ENCODE results near the gene PARD6A. TPM values are rescaled to one million over a fixed set of nuclear protein-coding genes. Genes with fewer than 3 reads are reported as not detected.

PARD6A gene
- total and polyA plus RNA-seq, 12 donors: 1.5 to 49.1 (median 8.9) TPM

DNA sequence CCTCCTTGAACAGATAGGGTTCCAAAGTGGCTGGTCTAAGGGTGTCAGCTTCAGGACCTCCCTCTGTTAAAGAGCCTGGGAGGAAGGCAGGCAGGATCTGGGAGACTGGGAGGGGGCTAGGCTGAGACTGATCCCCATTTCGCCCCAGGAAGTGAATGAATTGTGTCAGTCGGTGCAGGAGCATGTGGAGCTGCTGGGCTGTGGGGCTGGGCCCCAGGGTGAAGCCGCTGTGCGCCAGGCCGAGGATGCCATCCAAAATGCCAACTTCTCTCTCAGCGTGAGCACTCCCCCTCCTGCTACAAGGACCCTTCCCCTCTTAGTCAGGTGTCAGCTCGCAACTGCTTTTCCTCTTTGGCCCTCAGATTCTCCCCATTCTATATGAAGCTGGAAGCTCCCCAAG, 9.7 kb upstream of the PARD6A start:
- H3K4me1 ChIP-seq (replicated peaks in 1 of 2): peaks cover 6% of the 10 kb centered on the region in 2 donors
- 83 to 95% (median 91%) methylated on average over 4 to 7 of the region's 7 CpGs for WGBS, 4 donors
- peaks cover 26% of the 10 kb centered on the region for H3K27me3 ChIP-seq
- H3K27ac ChIP-seq: no peak overlapping the region
- no peak overlapping the region for H3K4me3 ChIP-seq
- no peak for TF ChIP-seq POLR2A (IDR thresholded peaks at IDR 0.05)
- TF ChIP-seq, protein P1, sequence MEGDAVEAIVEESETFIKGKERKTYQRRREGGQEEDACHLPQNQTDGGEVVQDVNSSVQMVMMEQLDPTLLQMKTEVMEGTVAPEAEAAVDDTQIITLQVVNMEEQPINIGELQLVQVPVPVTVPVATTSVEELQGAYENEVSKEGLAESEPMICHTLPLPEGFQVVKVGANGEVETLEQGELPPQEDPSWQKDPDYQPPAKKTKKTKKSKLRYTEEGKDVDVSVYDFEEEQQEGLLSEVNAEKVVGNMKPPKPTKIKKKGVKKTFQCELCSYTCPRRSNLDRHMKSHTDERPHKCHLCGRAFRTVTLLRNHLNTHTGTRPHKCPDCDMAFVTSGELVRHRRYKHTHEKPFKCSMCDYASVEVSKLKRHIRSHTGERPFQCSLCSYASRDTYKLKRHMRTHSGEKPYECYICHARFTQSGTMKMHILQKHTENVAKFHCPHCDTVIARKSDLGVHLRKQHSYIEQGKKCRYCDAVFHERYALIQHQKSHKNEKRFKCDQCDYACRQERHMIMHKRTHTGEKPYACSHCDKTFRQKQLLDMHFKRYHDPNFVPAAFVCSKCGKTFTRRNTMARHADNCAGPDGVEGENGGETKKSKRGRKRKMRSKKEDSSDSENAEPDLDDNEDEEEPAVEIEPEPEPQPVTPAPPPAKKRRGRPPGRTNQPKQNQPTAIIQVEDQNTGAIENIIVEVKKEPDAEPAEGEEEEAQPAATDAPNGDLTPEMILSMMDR (IDR thresholded peaks at IDR 0.05): no peak
- no peaks in the 10 kb centered on the region for H3K9me3 ChIP-seq (replicated peaks in 1 of 3)
- no peaks in the 10 kb centered on the region for H3K36me3 ChIP-seq (replicated peaks in 1 of 2)
- no peak for DNase-seq
- intact Hi-C loops (cut with DNase I): no loop called here

DNA sequence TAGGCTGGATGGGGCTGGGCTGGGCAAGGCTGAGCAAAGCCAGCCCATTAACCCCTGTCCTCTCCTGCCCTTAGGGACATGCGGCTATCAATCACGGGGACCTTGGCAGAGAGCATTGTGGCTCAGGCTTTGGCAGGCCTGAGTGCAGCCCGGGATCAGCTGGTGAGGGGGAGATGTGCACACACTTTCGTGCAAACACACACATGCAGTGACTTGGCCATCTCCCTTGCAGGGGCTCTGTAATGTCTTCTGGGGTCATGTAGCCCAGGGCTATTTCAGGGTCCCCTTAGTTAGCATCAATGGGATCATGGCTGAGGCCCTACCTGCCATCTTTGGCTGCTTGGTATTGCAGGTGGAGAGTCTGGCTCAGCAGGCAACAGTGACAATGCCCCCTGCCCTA, 8.9 kb upstream of the PARD6A start:
- H3K36me3 ChIP-seq (replicated peaks in 1 of 2): no peaks in the 10 kb centered on the region
- H3K9me3 ChIP-seq (replicated peaks in 1 of 3): no peaks in the 10 kb centered on the region
- TF ChIP-seq, protein P1 (IDR thresholded peaks at IDR 0.05): no peak
- TF ChIP-seq POLR2A (IDR thresholded peaks at IDR 0.05): no peak
- H3K27ac ChIP-seq: no peak overlapping the region
- no peak for DNase-seq
- H3K4me1 ChIP-seq (replicated peaks in 1 of 2): peaks cover 6% of the 10 kb centered on the region in 2 donors
- H3K27me3 ChIP-seq: peaks cover 23% of the 10 kb centered on the region
- intact Hi-C loops (cut with DNase I): no loop called here
- WGBS, 4 donors: 88 to 90% (median 90%) methylated on average over 2 to 4 of the region's 4 CpGs
- no peak overlapping the region for H3K4me3 ChIP-seq

DNA sequence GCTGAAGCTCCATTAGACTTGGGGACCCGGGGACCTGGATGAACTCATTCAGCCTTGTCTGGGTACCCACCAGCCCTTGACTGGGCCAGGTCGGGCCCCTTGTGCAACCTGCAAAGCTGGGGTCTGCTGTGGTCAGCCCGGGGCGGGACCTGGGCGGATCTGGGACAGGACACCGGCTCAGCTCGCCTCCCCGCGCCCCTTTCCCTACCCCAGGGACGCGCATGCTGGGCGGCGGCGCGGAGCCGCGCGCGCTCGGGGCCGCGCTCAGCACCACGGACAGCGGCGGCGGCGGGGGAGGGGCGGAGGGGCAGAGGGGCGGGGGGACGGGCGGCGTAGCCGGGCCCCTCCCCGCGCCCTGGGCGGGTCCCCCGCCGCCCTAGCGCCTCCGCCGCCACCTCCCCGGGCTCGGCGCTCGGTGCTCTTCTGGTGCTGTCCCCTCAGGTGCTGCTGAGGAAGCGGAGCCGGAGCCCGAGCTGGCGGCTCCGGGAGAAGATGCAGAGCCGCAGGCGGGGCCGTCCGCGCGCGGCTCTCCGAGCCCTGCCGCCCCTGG, 8.1 kb upstream of the PARD6A start:
- H3K36me3 ChIP-seq (replicated peaks in 1 of 2): no peaks in the 10 kb centered on the region
- peaks cover 23% of the 10 kb centered on the region for H3K27me3 ChIP-seq
- peaks cover 6% of the 10 kb centered on the region in 2 donors for H3K4me1 ChIP-seq (replicated peaks in 1 of 2)
- WGBS, 4 donors: 6 to 33% (median 10%) methylated on average over 2 to 58 of the region's 59 CpGs
- intact Hi-C loops (cut with DNase I): no loop called here
- no peak overlapping the region for H3K27ac ChIP-seq
- TF ChIP-seq, protein P1 (IDR thresholded peaks at IDR 0.05): no peak
- TF ChIP-seq POLR2A (IDR thresholded peaks at IDR 0.05): no peak
- peak in 1 of 7 donors; percentile 28 for DNase-seq
- H3K9me3 ChIP-seq (replicated peaks in 1 of 3): no peaks in the 10 kb centered on the region
- peak overlapping the region in 1 of 4 donors; percentile 39 for H3K4me3 ChIP-seq

DNA sequence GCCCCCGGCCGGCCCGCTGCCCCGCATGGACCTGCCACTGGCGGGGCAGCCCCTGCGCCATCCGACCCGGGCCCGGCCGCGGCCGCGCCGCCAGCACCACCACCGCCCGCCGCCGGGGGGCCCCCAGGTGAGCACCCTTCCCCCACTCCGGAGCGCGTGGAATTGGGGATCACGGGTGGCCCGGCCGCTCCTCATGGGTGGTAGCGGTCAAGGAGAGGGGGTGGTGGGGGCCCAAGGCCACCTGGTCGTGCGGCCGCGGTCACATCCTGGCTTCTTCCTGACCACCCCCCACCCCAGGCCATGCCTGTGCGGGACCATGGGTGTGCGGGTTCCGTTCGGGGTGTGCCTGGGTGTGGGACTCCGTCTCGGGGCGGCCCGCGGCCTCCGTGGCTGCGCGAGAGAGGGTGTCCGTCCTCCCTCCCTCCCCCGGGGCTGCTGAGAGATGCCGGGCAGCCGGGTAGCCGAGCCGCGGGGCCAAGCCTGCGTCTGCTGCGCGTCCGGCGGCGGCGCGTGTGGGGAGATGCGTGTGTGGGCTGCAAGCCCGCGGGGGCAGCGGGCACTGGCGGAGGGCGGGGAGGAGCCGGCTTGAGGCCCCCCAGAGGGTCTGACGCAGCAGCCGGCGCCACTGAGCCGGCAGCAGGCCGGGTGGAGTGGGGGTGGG, 7.5 kb upstream of the PARD6A start:
- Histone ChIP-seq H3K27me3 (peaks cover 21% of the 10 kb centered on the region), H3K4me3 (peak overlapping the region in 1 of 4 donors; percentile 39), H3K27ac (no peak overlapping the region), H3K9me3 (replicated peaks in 1 of 3) (no peaks in the 10 kb centered on the region), H3K36me3 (replicated peaks in 1 of 2) (no peaks in the 10 kb centered on the region), H3K4me1 (replicated peaks in 1 of 2) (peaks cover 6% of the 10 kb centered on the region in 2 donors)
- no peak for DNase-seq
- intact Hi-C loops (cut with DNase I): no loop called here
- 14 to 40% (median 19%) methylated on average over 1 to 68 of the region's 68 CpGs for WGBS, 4 donors
- peak in 1 of 2 donors; percentile 42 for TF ChIP-seq POLR2A (IDR thresholded peaks at IDR 0.05)
- TF ChIP-seq, protein P1 (IDR thresholded peaks at IDR 0.05): peak in 4 of 6 experiments; percentile 13 to 35 (median 17)

Measured in adrenal gland (tissue), 12 donors.